ENCODE results near the gene DDX24. TPM values are rescaled to one million over a fixed set of nuclear protein-coding genes. Genes with fewer than 3 reads are reported as not detected.

Gene DDX24
- total and polyA plus RNA-seq, 11 donors: 113 to 268 (median 204) TPM

DNA sequence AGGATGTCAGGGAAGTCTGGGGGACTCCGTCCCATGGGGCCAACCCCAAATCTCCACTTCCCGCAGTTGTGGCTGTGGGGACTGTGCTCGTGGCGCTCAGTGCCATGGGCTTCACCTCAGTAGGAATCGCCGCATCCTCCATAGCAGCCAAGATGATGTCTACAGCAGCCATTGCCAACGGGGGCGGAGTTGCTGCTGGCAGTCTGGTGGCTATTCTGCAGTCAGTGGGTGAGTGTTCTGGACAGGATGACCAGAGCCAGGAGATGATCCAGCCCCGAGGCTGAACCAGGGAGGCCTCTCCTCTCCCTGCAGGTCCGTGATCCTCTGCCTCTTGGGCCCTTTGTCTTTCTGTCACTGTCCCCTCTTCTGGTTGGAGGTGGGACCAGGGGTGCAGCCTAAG lies 20.7 kb upstream of the DDX24 start:
- DNase-seq: no peak
- TF ChIP-seq POLR2A (IDR thresholded peaks at IDR 0.05): no peak
- TF ChIP-seq, protein P1, sequence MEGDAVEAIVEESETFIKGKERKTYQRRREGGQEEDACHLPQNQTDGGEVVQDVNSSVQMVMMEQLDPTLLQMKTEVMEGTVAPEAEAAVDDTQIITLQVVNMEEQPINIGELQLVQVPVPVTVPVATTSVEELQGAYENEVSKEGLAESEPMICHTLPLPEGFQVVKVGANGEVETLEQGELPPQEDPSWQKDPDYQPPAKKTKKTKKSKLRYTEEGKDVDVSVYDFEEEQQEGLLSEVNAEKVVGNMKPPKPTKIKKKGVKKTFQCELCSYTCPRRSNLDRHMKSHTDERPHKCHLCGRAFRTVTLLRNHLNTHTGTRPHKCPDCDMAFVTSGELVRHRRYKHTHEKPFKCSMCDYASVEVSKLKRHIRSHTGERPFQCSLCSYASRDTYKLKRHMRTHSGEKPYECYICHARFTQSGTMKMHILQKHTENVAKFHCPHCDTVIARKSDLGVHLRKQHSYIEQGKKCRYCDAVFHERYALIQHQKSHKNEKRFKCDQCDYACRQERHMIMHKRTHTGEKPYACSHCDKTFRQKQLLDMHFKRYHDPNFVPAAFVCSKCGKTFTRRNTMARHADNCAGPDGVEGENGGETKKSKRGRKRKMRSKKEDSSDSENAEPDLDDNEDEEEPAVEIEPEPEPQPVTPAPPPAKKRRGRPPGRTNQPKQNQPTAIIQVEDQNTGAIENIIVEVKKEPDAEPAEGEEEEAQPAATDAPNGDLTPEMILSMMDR (IDR thresholded peaks at IDR 0.05): no peak
- intact Hi-C loops (cut with DNase I): no loop called here
- H3K9me3 ChIP-seq: no peaks in the 10 kb centered on the region
- H3K36me3 ChIP-seq: peaks cover 0 to 7% (median 0%) of the 10 kb centered on the region in 9 donors
- 86 to 96% (median 94%) methylated on average over 7 to 10 of the region's 10 CpGs for WGBS, 4 donors
- no peaks in the 10 kb centered on the region for H3K27me3 ChIP-seq
- ATAC-seq: peak in 1 of 4 donors; percentile 21
- H3K4me3 ChIP-seq: no peak overlapping the region
- no peak overlapping the region for H3K27ac ChIP-seq
- H3K4me1 ChIP-seq: no peaks in the 10 kb centered on the region

DNA sequence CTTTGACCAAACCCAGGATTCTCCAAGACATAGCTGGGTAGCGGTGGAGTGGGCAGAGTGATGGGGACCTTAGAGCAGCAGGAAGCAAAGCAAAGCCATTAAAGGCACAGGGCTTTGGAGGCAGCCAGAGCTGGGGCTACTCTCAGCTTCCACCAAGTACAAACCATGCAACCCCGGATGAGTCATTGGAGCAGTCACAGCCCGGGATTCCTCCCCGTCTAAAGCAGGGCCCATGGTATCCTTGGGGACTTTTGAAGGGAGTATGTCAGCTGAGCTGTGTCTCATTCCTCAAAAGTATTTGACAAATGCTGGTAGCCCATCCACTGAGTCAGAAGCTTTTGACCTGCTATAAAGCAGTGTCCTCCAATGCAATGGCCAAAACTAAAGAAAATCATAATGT lies 19.8 kb upstream of the DDX24 start:
- Histone ChIP-seq H3K4me1 (no peaks in the 10 kb centered on the region), H3K27me3 (no peaks in the 10 kb centered on the region), H3K9me3 (no peaks in the 10 kb centered on the region), H3K27ac (no peak overlapping the region), H3K4me3 (no peak overlapping the region), H3K36me3 (peaks cover 0 to 7% (median 0%) of the 10 kb centered on the region in 9 donors)
- ATAC-seq (peak in 2 of 4 donors; percentile 50 to 75), DNase-seq (peak in 1 of 5 donors; percentile 39)
- intact Hi-C loops (cut with DNase I): no loop called here
- 74 to 88% (median 79%) methylated on average over 4 of the region's 4 CpGs for WGBS, 4 donors
- TF ChIP-seq, protein P1 (IDR thresholded peaks at IDR 0.05): no peak
- TF ChIP-seq POLR2A (IDR thresholded peaks at IDR 0.05): no peak

GRCh38 chr14:94099006-94099405 lies 18.0 kb upstream of the DDX24 start:
- intact Hi-C loops (cut with DNase I): no loop called here
- Histone ChIP-seq H3K4me3 (no peak overlapping the region), H3K4me1 (no peaks in the 10 kb centered on the region), H3K27ac (no peak overlapping the region), H3K27me3 (no peaks in the 10 kb centered on the region), H3K36me3 (peaks cover 0 to 7% (median 0%) of the 10 kb centered on the region in 9 donors), H3K9me3 (no peaks in the 10 kb centered on the region)
- 66 to 95% (median 79%) methylated on average over 6 of the region's 6 CpGs for WGBS, 4 donors
- no peak for TF ChIP-seq POLR2A (IDR thresholded peaks at IDR 0.05)
- TF ChIP-seq, protein P1 (IDR thresholded peaks at IDR 0.05): no peak
- ATAC-seq (no peak), DNase-seq (no peak)

- ATAC-seq (peak in 1 of 4 donors; percentile 39), DNase-seq (no peak)
- Histone ChIP-seq H3K27me3 (no peaks in the 10 kb centered on the region), H3K36me3 (peaks cover 0 to 7% (median 0%) of the 10 kb centered on the region in 9 donors), H3K4me1 (no peaks in the 10 kb centered on the region), H3K27ac (no peak overlapping the region), H3K4me3 (no peak overlapping the region), H3K9me3 (no peaks in the 10 kb centered on the region)
- WGBS, 4 donors: 68 to 86% (median 72%) methylated on average over 10 of the region's 10 CpGs
- TF ChIP-seq, protein P1 (IDR thresholded peaks at IDR 0.05): no peak
- no peak for TF ChIP-seq POLR2A (IDR thresholded peaks at IDR 0.05)
- intact Hi-C loops (cut with DNase I): no loop called here
Measured at GRCh38 chr14:94098326-94098992, 17.5 kb upstream of the DDX24 start.

Measured in heart left ventricle (tissue), 16 donors.